Inflammatory macrophage (primary cell): Measurements from ENCODE around the gene RAPGEF4.
"Not testable (repeated sequence)": the region's sequence is repeated elsewhere in the genome, so short reads cannot be mapped to it uniquely, and the experiment has no call there.

Experiments
- DNase-seq, 2 donors: peaks; one replicate each; pipeline ENCODE4 v3.0.0-alpha.2; 2020 to 2022

The RAPGEF4 gene

GRCh38 chr2:173002751-173003541 lies 267.3 kb downstream of the RAPGEF4 start:
- no peak for DNase-seq

GRCh38 chr2:173008786-173009185 lies 273.1 kb downstream of the RAPGEF4 start:
- no peak for DNase-seq

GRCh38 chr2:173010233-173010632 lies 274.6 kb downstream of the RAPGEF4 start:
- no peak for DNase-seq

DNA sequence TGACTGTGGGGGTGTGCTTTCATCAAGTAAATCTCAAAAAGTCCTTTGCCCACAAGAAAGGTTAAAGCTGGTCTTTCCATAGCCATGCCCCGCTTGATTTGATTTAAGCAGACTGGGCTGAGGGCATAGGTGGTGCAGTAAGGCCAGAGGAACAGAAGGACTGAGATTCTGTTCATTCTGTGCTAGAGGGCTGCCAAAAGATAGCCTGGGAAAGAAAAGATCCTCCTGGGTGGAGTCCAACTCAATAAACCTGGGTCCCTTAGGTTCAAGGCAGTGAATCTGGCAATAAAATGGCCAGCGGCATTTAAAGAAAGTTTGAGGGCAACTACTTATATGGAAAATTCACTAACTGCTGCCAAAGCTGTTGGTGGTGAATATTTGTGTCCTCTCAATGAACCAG lies 280.8 kb downstream of the RAPGEF4 start:
- no peak for DNase-seq

DNA sequence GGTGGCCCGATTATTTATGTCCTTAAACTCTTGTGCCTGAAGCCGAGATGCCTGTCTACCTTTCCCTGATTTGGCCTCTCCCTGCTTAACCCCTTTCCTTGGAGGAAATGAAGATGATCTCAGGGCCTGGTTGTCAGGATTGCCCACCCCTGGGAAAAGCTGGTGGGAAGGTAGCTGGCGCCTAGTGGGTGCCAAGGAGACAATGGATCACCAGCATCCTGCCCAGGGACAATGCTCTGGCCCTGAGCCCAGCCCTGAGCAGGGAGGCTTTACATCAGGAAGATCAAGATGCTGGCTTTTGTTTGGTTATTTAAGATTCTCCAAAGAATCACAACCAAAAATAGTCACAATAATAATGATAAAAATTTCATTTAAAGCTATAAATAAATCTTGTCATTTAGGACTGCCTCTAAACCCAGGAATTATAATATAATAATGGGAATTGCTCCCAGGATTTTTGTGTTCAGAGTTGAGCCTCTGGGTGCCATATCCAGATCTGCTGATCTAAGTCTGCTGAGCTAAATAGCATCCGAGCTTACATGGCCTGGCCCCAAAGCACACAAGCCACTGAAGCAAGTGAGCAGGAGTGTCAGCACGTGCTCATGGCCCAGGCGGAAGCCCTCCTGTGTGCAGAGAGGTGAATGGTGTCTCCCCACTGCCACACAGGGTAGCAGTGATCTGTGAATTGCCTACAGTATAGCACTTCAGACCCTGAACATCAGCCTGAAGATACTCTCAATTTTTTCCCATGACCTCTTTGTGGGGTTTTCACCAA lies 282.2 kb downstream of the RAPGEF4 start:
- no peak for DNase-seq

DNA sequence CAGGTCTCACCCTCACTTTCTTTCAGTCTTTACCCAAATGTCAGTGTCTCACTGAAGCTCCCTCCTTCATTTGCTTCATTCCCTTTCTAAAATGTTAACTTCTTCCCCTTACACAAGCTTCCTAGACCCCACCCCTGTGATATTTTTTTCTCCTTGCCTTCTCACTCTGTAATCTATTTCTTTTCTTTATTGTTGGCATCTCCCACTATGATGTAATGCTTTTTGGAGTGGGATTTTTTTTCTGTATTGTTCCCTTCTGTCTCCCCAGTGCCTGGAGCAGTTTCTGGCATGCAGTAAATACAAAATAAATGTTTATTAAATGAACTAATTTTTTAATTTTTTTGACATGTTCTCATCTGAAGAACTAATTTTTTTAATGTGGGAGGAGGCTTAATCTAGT lies 284.1 kb downstream of the RAPGEF4 start:
- DNase-seq, result no peak

GRCh38 chr2:173021939-173022371 lies 286.3 kb downstream of the RAPGEF4 start:
- peak; percentile 12 to 18 for DNase-seq

GRCh38 chr2:173023718-173024117 lies 288.1 kb downstream of the RAPGEF4 start:
- DNase-seq, result no peak

DNA sequence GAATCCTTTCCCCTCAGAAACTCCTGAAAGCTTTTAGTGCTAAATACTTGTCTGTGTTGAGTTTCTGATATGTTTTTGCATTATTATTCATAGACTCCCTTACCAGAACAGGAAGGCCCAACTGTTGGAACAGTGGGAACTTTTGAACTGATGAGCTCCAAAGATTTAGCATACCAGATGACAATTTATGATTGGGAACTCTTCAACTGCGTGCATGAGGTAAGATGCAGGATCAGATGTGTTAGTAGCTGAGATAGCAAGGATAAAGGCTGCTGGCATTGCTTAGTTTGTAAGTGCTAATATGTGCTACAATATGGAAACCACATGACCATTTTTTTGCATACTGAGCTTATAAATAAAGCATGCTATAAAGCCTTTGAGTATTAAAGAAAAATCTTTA lies 290.8 kb downstream of the RAPGEF4 start:
- DNase-seq, result no peak

DNA sequence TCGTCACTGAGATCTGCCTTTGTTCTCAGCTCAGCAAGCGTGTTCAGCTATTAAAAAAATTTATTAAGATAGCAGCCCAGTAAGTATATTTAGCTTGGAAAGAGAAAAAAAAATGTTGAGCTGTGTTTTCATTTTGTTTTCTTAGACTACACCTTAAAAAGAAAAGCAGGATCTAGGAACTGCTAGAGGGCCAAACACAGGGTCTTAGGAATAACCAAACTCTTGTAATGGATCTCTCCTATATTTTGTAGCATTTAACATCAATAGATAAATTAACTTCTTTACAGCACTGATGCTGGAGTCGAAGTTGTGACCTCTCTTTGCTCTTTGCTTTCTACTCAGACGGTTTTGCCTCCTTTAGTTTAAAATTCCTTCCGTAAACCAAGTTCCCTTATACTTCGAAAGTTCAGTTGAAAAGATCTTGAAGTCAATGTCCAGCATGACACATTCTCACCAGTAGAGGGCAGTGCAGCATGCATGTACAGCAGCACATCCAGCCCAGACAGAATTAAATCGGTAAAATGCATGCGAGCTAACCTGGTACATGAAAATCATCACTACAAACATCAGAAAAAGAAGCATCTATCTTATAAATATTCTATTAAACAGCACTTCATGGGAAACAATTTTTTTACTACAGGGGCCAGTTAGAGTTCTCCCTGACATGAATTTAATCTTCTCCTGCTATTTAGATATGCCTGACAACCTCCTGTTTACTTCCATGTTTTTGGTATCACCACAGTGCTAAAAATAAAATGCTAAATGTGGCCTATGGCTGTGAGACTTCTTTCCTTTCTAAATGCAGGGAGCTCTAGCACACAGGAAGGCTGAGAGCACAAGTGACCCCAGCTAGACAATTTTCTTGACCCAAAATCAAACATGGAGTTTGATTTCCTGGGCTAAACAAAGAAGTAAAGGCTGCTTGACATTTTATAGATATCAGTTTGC lies 291.8 kb downstream of the RAPGEF4 start:
- peak; percentile 93 for DNase-seq

GRCh38 chr2:173028141-173028540 lies 292.5 kb downstream of the RAPGEF4 start:
- DNase-seq, result no peak

GRCh38 chr2:173028671-173029070 lies 293.0 kb downstream of the RAPGEF4 start:
- DNase-seq, result no peak

DNA sequence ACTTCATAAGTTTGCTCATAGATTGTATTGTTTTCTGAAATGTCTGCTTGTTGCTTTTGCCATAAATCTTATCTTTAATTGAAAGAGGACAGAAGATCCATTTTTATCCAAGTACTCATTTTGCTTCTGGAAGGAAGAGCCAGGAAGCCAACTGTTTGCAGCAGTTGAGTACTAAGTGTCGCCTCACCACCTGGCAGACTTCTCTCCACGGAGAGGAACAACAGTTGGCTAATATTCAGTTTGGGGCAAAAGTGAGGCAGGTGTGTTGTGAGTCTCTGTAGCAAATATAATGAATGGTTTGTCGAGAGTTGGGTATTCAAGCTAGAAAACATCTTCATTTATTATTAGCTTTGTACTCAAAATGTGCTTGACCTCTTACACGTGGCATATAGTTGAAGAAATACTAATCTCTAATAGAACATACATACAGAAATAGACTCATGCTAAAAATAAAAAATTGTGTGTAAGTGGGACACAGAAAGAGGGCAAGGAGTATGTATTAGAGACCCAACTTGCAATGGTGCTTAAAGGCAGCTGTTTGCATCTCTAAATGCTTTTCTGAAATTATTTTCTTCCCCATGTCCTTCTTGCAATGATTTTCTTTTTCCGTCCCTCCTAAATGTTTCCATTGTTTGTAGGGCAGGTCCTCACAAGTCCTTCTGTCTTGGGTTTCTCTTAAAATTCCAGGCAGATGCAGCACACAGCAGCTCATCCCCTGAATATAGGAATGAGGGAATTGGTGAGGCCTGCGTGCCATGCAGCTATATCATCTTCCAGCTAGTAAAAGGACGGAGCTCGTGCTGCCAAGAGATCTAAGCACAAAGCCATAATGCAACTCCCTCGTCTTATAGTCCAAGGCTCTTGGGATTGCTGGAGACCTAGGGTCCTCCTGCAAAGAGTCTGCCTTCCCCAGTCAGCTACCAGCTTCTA lies 295.2 kb downstream of the RAPGEF4 start:
- no peak for DNase-seq

GRCh38 chr2:173032032-173032431 lies 296.4 kb downstream of the RAPGEF4 start:
- DNase-seq, result no peak

DNA sequence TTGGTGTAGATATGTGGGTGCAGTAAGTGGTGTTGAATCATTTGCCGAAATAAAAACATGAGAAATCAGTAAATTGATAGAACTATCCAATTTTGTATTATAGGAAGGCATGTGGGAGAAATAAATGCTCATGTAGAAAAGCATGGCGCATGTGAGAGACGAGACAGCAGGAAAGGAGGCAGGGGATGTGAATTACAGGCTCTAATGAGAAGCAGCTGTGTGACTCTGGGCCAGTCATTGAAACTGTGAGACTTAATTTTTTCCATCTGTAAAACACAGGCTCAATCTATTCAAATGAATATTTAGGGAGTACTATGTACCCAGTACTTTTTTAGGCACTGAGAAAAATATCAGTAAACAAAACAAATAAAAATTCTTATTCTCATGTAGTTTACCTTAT lies 297.4 kb downstream of the RAPGEF4 start:
- no peak for DNase-seq

GRCh38 chr2:173034143-173034542 lies 298.5 kb downstream of the RAPGEF4 start:
- DNase-seq, result no peak

GRCh38 chr2:173037245-173038120 lies 301.8 kb downstream of the RAPGEF4 start:
- DNase-seq, result no peak

DNA sequence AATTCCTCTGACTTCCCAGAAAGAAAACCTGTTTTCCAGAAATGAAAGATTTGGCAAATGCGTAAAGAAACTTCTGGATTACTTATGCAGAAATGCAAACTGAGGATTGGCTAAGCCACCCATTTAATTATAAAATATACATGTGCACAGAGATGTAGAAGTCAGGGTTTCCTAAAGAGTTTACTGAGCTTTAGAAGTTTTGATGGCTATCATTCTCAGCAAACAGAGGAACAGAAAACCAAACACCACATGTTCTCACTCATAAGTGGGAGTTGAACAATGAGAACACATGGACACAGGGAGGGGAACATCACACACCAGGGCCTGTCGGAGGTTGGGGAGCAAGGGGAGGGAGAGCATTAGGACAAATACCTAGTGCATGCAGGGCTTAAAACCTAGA lies 302.6 kb downstream of the RAPGEF4 start:
- not testable (repeated sequence) for DNase-seq

DNA sequence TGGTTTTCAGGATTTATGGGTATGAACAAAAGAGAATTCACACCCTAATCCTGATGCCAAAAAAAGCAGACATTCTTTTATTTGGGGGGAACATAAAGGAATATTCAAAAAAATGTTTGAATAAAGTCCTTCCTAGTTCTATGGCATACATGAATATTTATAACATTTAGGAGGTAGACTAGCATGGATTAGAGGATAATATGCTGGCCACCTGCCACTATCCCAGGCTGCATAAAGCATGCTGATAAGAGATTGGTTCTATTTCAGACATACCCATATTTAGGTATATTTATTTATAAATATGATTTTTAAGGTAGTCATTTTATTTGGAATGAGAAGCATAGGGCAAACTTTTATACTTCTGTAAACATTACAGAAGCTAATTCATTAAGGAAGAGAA lies 305.1 kb downstream of the RAPGEF4 start:
- no peak for DNase-seq

- peak; percentile 89 to 93 for DNase-seq
Observed at GRCh38 chr2:173043476-173043875, 307.8 kb downstream of the RAPGEF4 start.
